Left ventricle myocardium inferior (tissue), 1 donor: ENCODE data around the gene PRDM10. TPM values are rescaled to one million over a fixed set of nuclear protein-coding genes. Genes with fewer than 3 reads are reported as not detected.

ENCODE experiments used
- DNase-seq: peaks from one replicate; pipeline ENCODE4 v3.0.0-alpha.2; 2020
- H3K27ac ChIP-seq: fragments of 200-600 bp; replicated peaks from 2 replicates; pipeline ENCODE4 v1.8.0; 2021
- H3K27me3 ChIP-seq: fragments of 200-600 bp; 2 replicates; pipeline ENCODE4 v1.8.0; 2021; ENCODE audit warnings: low read depth
- H3K36me3 ChIP-seq: fragments of 200-600 bp; 2 replicates; pipeline ENCODE4 v1.8.0; 2021
- H3K4me1 ChIP-seq: fragments of 200-600 bp; 2 replicates; pipeline ENCODE4 v1.8.0; 2021
- H3K4me3 ChIP-seq: fragments of 200-600 bp; 2 replicates; pipeline ENCODE4 v1.8.0; 2021; ENCODE audit warnings: mild to moderate bottlenecking, moderate library complexity
- H3K9me3 ChIP-seq: fragments of 200-600 bp; replicated peaks from 2 replicates; pipeline ENCODE4 v1.8.0; 2021
- CTCF ChIP-seq: fragments of 200-600 bp; IDR thresholded peaks from 2 replicates; pipeline ENCODE4 v1.8.0; 2021; ENCODE audit warnings: antibody characterized with exemption, mild to moderate bottlenecking, borderline replicate concordance
- intact Hi-C: fragments of 100-400 bp; cut with micrococcal nuclease; formaldehyde crosslinking; loops from one replicate; pipeline ENCODE4 v1.11.0; 2022
- total RNA-seq: library from RNA; stranded (reverse); fragmentation: NEBNext Ultra II Directional; extraction: Animal tissue kit (Norgen Biotek cat#: 25700); gene quantifications from one replicate; pipeline ENCODE4 v1.2.1, GENCODE V29; 2021
- donor health status: DM: no; HTN: yes; CAD: no; lungs with severe emphysema.

The PRDM10 gene
- total RNA-seq, 1 donor from 2014 or later = 5.4 TPM

GRCh38 chr11:129950101-129951091 is 52.2 kb downstream of the PRDM10 start:
- peaks cover 12% of the 10 kb centered on the region for H3K4me1 ChIP-seq
- DNase-seq = peak; percentile 25
- H3K36me3 ChIP-seq = peaks cover 18% of the 10 kb centered on the region
- no peak for TF ChIP-seq CTCF
- H3K9me3 ChIP-seq = no peaks in the 10 kb centered on the region
- peak overlapping the region; percentile 13 for H3K27ac ChIP-seq
- H3K27me3 ChIP-seq = no peaks in the 10 kb centered on the region
- H3K4me3 ChIP-seq = no peak overlapping the region
- intact Hi-C loops = no loop called here

DNA sequence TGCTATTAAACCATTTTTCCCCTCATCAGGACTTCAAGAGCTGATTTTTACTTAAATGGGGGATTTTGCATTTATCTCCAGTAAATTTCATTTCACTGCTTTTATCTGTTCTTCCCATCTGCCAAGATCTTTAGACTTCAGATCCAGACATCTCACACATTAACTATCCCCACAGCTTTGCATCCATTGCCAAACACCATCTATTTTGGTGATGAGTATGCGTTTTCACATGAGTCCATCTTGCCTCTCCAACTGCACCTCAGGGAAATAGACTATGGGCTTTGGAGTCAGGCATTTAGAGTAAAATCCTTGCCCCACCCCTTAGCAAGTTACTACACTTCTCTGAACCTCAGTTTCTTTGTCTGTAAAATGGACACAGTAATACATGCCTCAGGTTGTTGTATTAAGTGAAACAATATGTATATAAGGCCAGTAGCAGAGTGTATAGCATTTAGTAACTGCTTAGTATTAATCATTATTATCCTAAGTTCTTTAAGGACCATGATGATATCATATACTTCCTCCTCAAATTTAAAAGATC is 53.6 kb downstream of the PRDM10 start:
- peaks cover 25% of the 10 kb centered on the region for H3K36me3 ChIP-seq
- TF ChIP-seq CTCF = no peak
- no peaks in the 10 kb centered on the region for H3K9me3 ChIP-seq
- no peaks in the 10 kb centered on the region for H3K27me3 ChIP-seq
- no peak overlapping the region for H3K4me3 ChIP-seq
- no peak for DNase-seq
- intact Hi-C loops = no loop called here
- peaks cover 12% of the 10 kb centered on the region for H3K4me1 ChIP-seq
- H3K27ac ChIP-seq = no peak overlapping the region

- DNase-seq = no peak
- H3K27ac ChIP-seq = no peak overlapping the region
- no peaks in the 10 kb centered on the region for H3K27me3 ChIP-seq
- peaks cover 12% of the 10 kb centered on the region for H3K4me1 ChIP-seq
- no peaks in the 10 kb centered on the region for H3K9me3 ChIP-seq
- no peak for TF ChIP-seq CTCF
- intact Hi-C loops = no loop called here
- H3K36me3 ChIP-seq = peaks cover 39% of the 10 kb centered on the region
- H3K4me3 ChIP-seq = no peak overlapping the region
Observed at GRCh38 chr11:129947474-129947873, 55.2 kb downstream of the PRDM10 start.

GRCh38 chr11:129946965-129947364 is 55.7 kb downstream of the PRDM10 start:
- Histone ChIP-seq H3K36me3 (peaks cover 43% of the 10 kb centered on the region), H3K4me3 (no peak overlapping the region), H3K9me3 (no peaks in the 10 kb centered on the region), H3K4me1 (peaks cover 12% of the 10 kb centered on the region), H3K27ac (no peak overlapping the region), H3K27me3 (no peaks in the 10 kb centered on the region)
- no peak for TF ChIP-seq CTCF
- intact Hi-C loops = no loop called here
- DNase-seq = no peak

DNA sequence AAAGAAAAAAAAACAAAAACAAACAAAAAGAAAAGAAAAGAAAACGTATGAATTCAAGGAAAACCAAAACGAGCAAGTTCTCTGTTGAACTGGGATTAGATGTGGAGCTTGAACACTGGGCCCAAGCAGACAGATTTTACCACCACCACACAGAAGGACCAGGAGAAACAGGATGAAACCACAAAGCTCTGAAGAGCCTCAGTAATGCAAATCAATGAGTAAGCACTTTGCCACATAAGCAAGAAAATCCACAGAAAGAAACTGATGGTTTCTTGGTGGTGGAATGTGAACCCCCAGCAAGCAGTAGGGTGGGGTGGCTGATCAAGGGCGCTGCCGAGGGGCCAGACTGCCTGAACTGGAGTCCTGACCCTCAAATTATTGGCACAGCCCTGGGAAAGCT is 56.4 kb downstream of the PRDM10 start:
- Histone ChIP-seq H3K27me3 (no peaks in the 10 kb centered on the region), H3K36me3 (peaks cover 50% of the 10 kb centered on the region), H3K27ac (no peak overlapping the region), H3K4me1 (peaks cover 11% of the 10 kb centered on the region), H3K4me3 (no peak overlapping the region), H3K9me3 (no peaks in the 10 kb centered on the region)
- TF ChIP-seq CTCF = no peak
- intact Hi-C loops = no loop called here
- no peak for DNase-seq
